ENCODE measurements around the gene TLK1. TPM values are rescaled to one million over a fixed set of nuclear protein-coding genes. Genes with fewer than 3 reads are reported as not detected.

The TLK1 gene
- total RNA-seq, 2 donors from 2014 or later: 69.5 to 82.8 TPM

GRCh38 chr2:170968205-170969003, 192.3 kb downstream of the TLK1 start:
- H3K27ac ChIP-seq: no peak overlapping the region
- TF ChIP-seq CTCF (IDR thresholded peaks at IDR 0.05): no peak
- DNase-seq: no peak
- no peak overlapping the region for H3K9ac ChIP-seq (ENCODE audit: low read depth in 2 of 2, low read length in 2 of 2)
- no peaks in the 10 kb centered on the region for H3K9me3 ChIP-seq
- H3K27me3 ChIP-seq: no peaks in the 10 kb centered on the region
- intact Hi-C loops (cut with DNase I): no loop called here
- no peak overlapping the region for H3K4me3 ChIP-seq
- H3K36me3 ChIP-seq: no peaks in the 10 kb centered on the region
- no peaks in the 10 kb centered on the region for H3K4me1 ChIP-seq

GRCh38 chr2:170967553-170967952, 193.1 kb downstream of the TLK1 start:
- no peak for DNase-seq
- H3K4me1 ChIP-seq: no peaks in the 10 kb centered on the region
- no peaks in the 10 kb centered on the region for H3K27me3 ChIP-seq
- intact Hi-C loops (cut with DNase I): no loop called here
- no peaks in the 10 kb centered on the region for H3K9me3 ChIP-seq
- TF ChIP-seq CTCF (IDR thresholded peaks at IDR 0.05): no peak
- H3K27ac ChIP-seq: no peak overlapping the region
- H3K9ac ChIP-seq (ENCODE audit: low read depth in 2 of 2, low read length in 2 of 2): no peak overlapping the region
- no peak overlapping the region for H3K4me3 ChIP-seq
- H3K36me3 ChIP-seq: peaks cover 3% of the 10 kb centered on the region

- no peak overlapping the region for H3K9ac ChIP-seq (ENCODE audit: low read depth in 2 of 2, low read length in 2 of 2)
- H3K36me3 ChIP-seq: peaks cover 4% of the 10 kb centered on the region
- no peaks in the 10 kb centered on the region for H3K4me1 ChIP-seq
- no peak overlapping the region for H3K4me3 ChIP-seq
- no peak for TF ChIP-seq CTCF (IDR thresholded peaks at IDR 0.05)
- DNase-seq: no peak
- H3K27me3 ChIP-seq: no peaks in the 10 kb centered on the region
- intact Hi-C loops (cut with DNase I): no loop called here
- H3K27ac ChIP-seq: no peak overlapping the region
- H3K9me3 ChIP-seq: no peaks in the 10 kb centered on the region
Measured at GRCh38 chr2:170966648-170967396, 193.9 kb downstream of the TLK1 start.

GRCh38 chr2:170965446-170966225, 195.1 kb downstream of the TLK1 start:
- Histone ChIP-seq H3K4me3 (no peak overlapping the region), H3K27ac (no peak overlapping the region), H3K4me1 (no peaks in the 10 kb centered on the region), H3K27me3 (no peaks in the 10 kb centered on the region), H3K36me3 (peaks cover 7% of the 10 kb centered on the region), H3K9ac (ENCODE audit: low read depth in 2 of 2, low read length in 2 of 2) (no peak overlapping the region), H3K9me3 (no peaks in the 10 kb centered on the region)
- TF ChIP-seq CTCF (IDR thresholded peaks at IDR 0.05): no peak
- DNase-seq: no peak
- intact Hi-C loops (cut with DNase I): no loop called here

GRCh38 chr2:170963386-170963785, 197.3 kb downstream of the TLK1 start:
- Histone ChIP-seq H3K9ac (ENCODE audit: low read depth in 2 of 2, low read length in 2 of 2) (no peak overlapping the region), H3K27ac (no peak overlapping the region), H3K36me3 (peaks cover 9% of the 10 kb centered on the region), H3K4me3 (no peak overlapping the region), H3K27me3 (no peaks in the 10 kb centered on the region), H3K9me3 (no peaks in the 10 kb centered on the region), H3K4me1 (no peaks in the 10 kb centered on the region)
- no peak for TF ChIP-seq CTCF (IDR thresholded peaks at IDR 0.05)
- intact Hi-C loops (cut with DNase I): no loop called here
- DNase-seq: no peak
